ENCODE data around the gene NAT14. TPM values are rescaled to one million over a fixed set of nuclear protein-coding genes. Genes with fewer than 3 reads are reported as not detected.

The NAT14 gene
- total RNA-seq, 1 experiment from 2014 or later: 87.7 TPM

DNA sequence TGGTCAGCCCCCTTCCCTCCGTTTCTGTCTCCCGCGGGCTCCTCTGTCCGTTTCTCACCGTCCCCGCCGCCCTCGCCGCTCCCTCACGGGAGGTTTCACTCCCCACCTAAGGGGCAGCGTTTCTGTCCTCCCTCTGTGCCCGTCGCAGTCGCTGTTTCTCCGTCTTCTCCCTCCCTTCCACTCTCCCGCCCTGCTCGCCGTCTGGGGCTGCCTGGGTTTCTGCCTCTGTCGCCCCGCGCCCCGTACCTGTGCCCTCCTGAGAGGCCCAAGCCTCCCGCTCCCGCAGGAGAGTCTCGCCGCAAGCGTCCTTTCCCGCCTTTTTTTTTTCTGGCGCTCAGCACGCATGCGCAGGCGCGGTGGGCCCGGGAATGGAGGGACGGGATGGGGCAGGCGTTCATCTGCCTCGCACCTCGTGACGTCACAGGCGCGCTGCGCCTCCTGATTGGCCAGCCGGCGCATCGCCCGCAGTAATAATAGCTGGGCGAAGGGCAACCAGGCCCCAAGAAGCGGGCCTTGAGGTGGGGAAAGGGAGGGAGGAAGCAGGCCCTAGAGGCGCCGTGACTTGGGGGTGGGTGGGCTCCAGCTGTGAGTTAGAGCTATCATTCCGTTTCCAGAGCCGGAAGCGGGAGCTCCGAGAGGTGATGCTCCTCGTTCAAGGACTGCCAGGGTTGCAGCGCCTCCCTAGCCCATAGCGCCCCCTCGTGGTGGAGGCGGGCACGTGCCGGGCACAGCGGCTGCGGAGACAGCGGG is 18.7 kb downstream of the NAT14 start (continued):
- TF ChIP-seq, protein P1, sequence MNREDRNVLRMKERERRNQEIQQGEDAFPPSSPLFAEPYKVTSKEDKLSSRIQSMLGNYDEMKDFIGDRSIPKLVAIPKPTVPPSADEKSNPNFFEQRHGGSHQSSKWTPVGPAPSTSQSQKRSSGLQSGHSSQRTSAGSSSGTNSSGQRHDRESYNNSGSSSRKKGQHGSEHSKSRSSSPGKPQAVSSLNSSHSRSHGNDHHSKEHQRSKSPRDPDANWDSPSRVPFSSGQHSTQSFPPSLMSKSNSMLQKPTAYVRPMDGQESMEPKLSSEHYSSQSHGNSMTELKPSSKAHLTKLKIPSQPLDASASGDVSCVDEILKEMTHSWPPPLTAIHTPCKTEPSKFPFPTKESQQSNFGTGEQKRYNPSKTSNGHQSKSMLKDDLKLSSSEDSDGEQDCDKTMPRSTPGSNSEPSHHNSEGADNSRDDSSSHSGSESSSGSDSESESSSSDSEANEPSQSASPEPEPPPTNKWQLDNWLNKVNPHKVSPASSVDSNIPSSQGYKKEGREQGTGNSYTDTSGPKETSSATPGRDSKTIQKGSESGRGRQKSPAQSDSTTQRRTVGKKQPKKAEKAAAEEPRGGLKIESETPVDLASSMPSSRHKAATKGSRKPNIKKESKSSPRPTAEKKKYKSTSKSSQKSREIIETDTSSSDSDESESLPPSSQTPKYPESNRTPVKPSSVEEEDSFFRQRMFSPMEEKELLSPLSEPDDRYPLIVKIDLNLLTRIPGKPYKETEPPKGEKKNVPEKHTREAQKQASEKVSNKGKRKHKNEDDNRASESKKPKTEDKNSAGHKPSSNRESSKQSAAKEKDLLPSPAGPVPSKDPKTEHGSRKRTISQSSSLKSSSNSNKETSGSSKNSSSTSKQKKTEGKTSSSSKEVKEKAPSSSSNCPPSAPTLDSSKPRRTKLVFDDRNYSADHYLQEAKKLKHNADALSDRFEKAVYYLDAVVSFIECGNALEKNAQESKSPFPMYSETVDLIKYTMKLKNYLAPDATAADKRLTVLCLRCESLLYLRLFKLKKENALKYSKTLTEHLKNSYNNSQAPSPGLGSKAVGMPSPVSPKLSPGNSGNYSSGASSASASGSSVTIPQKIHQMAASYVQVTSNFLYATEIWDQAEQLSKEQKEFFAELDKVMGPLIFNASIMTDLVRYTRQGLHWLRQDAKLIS (CRISPR knock-in tag; IDR thresholded peaks at IDR 0.05; ENCODE audit: borderline replicate concordance): peak; percentile 100
- TF ChIP-seq, protein P2, sequence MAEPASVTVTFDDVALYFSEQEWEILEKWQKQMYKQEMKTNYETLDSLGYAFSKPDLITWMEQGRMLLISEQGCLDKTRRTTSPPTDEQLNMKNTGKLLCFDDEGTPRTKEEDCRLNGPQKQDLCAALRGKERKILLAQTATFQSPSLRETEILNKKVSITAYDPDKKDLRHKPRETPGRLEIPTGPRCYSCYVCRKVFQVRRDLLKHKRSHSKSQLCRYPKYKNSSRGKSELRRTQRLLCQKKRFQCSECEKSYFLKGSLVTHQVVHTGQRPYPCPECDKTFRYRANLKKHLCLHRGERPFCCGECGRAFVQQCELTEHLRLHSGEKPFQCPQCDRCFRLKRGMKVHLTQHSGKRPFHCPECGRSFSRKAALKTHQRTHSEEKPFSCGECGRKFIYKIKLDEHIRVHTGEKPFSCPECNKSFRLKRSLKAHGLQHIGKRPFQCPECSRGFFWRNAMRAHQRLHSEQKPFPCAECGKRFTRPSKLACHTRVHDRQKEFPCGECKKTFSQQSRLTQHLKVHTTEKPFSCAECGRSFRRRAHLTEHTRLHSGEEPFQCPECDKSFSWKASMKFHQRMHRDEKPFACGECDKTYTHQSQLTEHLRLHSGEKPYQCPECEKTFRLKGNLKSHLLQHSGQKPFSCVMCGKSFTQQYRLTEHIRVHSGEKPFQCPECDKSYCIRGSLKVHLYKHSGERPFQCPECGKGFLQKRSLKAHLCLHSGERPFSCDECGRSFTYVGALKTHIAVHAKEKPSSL (CRISPR knock-in tag; conservative IDR thresholded peaks at IDR 0.05): no peak
- peak; percentile 95; the same call in 1 of the 2 replicates for TF ChIP-seq CBFB (CRISPR knock-in tag; IDR thresholded peaks at IDR 0.05; ENCODE audit: low read depth)
- TF ChIP-seq ZNF416 (CRISPR knock-in tag; IDR thresholded peaks at IDR 0.05): no peak
- peak; percentile 97 for TF ChIP-seq SMAD3 (CRISPR knock-in tag; IDR thresholded peaks at IDR 0.05; ENCODE audit: borderline replicate concordance)
- TF ChIP-seq SP1 (CRISPR knock-in tag; conservative IDR thresholded peaks at IDR 0.05): peak; percentile 92
- TF ChIP-seq, protein P3, sequence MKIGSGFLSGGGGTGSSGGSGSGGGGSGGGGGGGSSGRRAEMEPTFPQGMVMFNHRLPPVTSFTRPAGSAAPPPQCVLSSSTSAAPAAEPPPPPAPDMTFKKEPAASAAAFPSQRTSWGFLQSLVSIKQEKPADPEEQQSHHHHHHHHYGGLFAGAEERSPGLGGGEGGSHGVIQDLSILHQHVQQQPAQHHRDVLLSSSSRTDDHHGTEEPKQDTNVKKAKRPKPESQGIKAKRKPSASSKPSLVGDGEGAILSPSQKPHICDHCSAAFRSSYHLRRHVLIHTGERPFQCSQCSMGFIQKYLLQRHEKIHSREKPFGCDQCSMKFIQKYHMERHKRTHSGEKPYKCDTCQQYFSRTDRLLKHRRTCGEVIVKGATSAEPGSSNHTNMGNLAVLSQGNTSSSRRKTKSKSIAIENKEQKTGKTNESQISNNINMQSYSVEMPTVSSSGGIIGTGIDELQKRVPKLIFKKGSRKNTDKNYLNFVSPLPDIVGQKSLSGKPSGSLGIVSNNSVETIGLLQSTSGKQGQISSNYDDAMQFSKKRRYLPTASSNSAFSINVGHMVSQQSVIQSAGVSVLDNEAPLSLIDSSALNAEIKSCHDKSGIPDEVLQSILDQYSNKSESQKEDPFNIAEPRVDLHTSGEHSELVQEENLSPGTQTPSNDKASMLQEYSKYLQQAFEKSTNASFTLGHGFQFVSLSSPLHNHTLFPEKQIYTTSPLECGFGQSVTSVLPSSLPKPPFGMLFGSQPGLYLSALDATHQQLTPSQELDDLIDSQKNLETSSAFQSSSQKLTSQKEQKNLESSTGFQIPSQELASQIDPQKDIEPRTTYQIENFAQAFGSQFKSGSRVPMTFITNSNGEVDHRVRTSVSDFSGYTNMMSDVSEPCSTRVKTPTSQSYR (CRISPR knock-in tag; IDR thresholded peaks at IDR 0.05): peak; percentile 100
- TF ChIP-seq, protein P4, sequence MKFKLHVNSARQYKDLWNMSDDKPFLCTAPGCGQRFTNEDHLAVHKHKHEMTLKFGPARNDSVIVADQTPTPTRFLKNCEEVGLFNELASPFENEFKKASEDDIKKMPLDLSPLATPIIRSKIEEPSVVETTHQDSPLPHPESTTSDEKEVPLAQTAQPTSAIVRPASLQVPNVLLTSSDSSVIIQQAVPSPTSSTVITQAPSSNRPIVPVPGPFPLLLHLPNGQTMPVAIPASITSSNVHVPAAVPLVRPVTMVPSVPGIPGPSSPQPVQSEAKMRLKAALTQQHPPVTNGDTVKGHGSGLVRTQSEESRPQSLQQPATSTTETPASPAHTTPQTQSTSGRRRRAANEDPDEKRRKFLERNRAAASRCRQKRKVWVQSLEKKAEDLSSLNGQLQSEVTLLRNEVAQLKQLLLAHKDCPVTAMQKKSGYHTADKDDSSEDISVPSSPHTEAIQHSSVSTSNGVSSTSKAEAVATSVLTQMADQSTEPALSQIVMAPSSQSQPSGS (CRISPR knock-in tag; IDR thresholded peaks at IDR 0.05; ENCODE audit: borderline replicate concordance, low read depth): peak; percentile 96
- TF ChIP-seq ELF4 (CRISPR knock-in tag; IDR thresholded peaks at IDR 0.05; ENCODE audit: low read depth): peak; percentile 95; the same call in 1 of the 2 replicates
- TF ChIP-seq, protein P5, sequence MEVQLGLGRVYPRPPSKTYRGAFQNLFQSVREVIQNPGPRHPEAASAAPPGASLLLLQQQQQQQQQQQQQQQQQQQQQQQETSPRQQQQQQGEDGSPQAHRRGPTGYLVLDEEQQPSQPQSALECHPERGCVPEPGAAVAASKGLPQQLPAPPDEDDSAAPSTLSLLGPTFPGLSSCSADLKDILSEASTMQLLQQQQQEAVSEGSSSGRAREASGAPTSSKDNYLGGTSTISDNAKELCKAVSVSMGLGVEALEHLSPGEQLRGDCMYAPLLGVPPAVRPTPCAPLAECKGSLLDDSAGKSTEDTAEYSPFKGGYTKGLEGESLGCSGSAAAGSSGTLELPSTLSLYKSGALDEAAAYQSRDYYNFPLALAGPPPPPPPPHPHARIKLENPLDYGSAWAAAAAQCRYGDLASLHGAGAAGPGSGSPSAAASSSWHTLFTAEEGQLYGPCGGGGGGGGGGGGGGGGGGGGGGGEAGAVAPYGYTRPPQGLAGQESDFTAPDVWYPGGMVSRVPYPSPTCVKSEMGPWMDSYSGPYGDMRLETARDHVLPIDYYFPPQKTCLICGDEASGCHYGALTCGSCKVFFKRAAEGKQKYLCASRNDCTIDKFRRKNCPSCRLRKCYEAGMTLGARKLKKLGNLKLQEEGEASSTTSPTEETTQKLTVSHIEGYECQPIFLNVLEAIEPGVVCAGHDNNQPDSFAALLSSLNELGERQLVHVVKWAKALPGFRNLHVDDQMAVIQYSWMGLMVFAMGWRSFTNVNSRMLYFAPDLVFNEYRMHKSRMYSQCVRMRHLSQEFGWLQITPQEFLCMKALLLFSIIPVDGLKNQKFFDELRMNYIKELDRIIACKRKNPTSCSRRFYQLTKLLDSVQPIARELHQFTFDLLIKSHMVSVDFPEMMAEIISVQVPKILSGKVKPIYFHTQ (CRISPR knock-in tag; IDR thresholded peaks at IDR 0.05): no peak
- TF ChIP-seq NR2C2 (CRISPR knock-in tag; IDR thresholded peaks at IDR 0.05): peak; percentile 83
- TF ChIP-seq NFE2L1 (CRISPR knock-in tag; IDR thresholded peaks at IDR 0.05): peak; percentile 100
- TF ChIP-seq NFYB (CRISPR knock-in tag; conservative IDR thresholded peaks at IDR 0.05; ENCODE audit: low read depth): peak; percentile 96
- peak; percentile 80 for TF ChIP-seq ZNF317 (CRISPR knock-in tag; IDR thresholded peaks at IDR 0.05; ENCODE audit: borderline replicate concordance, low read depth)
- TF ChIP-seq, protein P6, sequence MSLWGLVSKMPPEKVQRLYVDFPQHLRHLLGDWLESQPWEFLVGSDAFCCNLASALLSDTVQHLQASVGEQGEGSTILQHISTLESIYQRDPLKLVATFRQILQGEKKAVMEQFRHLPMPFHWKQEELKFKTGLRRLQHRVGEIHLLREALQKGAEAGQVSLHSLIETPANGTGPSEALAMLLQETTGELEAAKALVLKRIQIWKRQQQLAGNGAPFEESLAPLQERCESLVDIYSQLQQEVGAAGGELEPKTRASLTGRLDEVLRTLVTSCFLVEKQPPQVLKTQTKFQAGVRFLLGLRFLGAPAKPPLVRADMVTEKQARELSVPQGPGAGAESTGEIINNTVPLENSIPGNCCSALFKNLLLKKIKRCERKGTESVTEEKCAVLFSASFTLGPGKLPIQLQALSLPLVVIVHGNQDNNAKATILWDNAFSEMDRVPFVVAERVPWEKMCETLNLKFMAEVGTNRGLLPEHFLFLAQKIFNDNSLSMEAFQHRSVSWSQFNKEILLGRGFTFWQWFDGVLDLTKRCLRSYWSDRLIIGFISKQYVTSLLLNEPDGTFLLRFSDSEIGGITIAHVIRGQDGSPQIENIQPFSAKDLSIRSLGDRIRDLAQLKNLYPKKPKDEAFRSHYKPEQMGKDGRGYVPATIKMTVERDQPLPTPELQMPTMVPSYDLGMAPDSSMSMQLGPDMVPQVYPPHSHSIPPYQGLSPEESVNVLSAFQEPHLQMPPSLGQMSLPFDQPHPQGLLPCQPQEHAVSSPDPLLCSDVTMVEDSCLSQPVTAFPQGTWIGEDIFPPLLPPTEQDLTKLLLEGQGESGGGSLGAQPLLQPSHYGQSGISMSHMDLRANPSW (CRISPR knock-in tag; conservative IDR thresholded peaks at IDR 0.05; ENCODE audit: low read depth): peak; percentile 95; the same call in 1 of the 2 replicates
- TF ChIP-seq, protein P7, sequence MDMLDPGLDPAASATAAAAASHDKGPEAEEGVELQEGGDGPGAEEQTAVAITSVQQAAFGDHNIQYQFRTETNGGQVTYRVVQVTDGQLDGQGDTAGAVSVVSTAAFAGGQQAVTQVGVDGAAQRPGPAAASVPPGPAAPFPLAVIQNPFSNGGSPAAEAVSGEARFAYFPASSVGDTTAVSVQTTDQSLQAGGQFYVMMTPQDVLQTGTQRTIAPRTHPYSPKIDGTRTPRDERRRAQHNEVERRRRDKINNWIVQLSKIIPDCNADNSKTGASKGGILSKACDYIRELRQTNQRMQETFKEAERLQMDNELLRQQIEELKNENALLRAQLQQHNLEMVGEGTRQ (CRISPR knock-in tag; IDR thresholded peaks at IDR 0.05): peak; percentile 81
- peak; percentile 94 for TF ChIP-seq IRF2 (CRISPR knock-in tag; IDR thresholded peaks at IDR 0.05; ENCODE audit: borderline replicate concordance, low read depth)
- peak; percentile 98 for TF ChIP-seq NR3C1 (CRISPR knock-in tag; conservative IDR thresholded peaks at IDR 0.05; ENCODE audit: low read depth)
- peak; percentile 96 for TF ChIP-seq FOXJ3 (CRISPR knock-in tag; IDR thresholded peaks at IDR 0.05; ENCODE audit: borderline replicate concordance)
- TF ChIP-seq MXD4 (CRISPR knock-in tag; IDR thresholded peaks at IDR 0.05; ENCODE audit: borderline replicate concordance): no peak
